ENCODE results near the gene SHISA3. TPM values are rescaled to one million over a fixed set of nuclear protein-coding genes. Genes with fewer than 3 reads are reported as not detected.
A peak's percentile ranks its signal among the peaks of the same experiment; 100 is the strongest.

SHISA3 gene
- total RNA-seq, 6 donors from 2014 or later = 0.76 to 5.9 (median 2.1) TPM; not detected in 1

- TF ChIP-seq CTCF (IDR thresholded peaks at IDR 0.05) (no peak), POLR2A (IDR thresholded peaks at IDR 0.05) (no peak), POLR2AphosphoS5 (IDR thresholded peaks at IDR 0.05) (no peak), EP300 (IDR thresholded peaks at IDR 0.05) (no peak)
Observed at GRCh38 chr4:42357325-42357724, 40.0 kb upstream of the SHISA3 start.

GRCh38 chr4:42359711-42360110 lies 37.6 kb upstream of the SHISA3 start:
- DNase-seq (no peak), ATAC-seq (ENCODE audit: low FRiP score in 2 of 2) (no peak)
- peaks cover 0 to 4% (median 0%) of the 10 kb centered on the region in 4 donors for H3K4me1 ChIP-seq

More at GRCh38 chr4:42357325-42357724, 40.0 kb upstream of the SHISA3 start:
- 70 to 82% methylated on average over 5 of the region's 5 CpGs for WGBS, 2 donors
- ATAC-seq (ENCODE audit: low FRiP score in 2 of 2) (no peak), DNase-seq (no peak)
- H3K27me3 ChIP-seq = no peaks in the 10 kb centered on the region
- no peaks in the 10 kb centered on the region for H3K9me3 ChIP-seq
- H3K4me1 ChIP-seq = peaks cover 0 to 4% (median 0%) of the 10 kb centered on the region in 4 donors
- H3K36me3 ChIP-seq = no peaks in the 10 kb centered on the region
- H3K4me3 ChIP-seq = no peak overlapping the region
- no peak overlapping the region for H3K27ac ChIP-seq

GRCh38 chr4:42360256-42360669 lies 37.0 kb upstream of the SHISA3 start:
- no peaks in the 10 kb centered on the region for H3K27me3 ChIP-seq
- no peak for TF ChIP-seq POLR2A (IDR thresholded peaks at IDR 0.05)
- no peak for TF ChIP-seq POLR2AphosphoS5 (IDR thresholded peaks at IDR 0.05)
- no peak for TF ChIP-seq EP300 (IDR thresholded peaks at IDR 0.05)
- no peak for TF ChIP-seq CTCF (IDR thresholded peaks at IDR 0.05)
- H3K4me1 ChIP-seq = peaks cover 0 to 4% (median 0%) of the 10 kb centered on the region in 4 donors
- no peaks in the 10 kb centered on the region for H3K36me3 ChIP-seq
- ATAC-seq (ENCODE audit: low FRiP score in 2 of 2) (no peak), DNase-seq (no peak)
- peak overlapping the region in 1 of 4 donors; percentile 35 for H3K27ac ChIP-seq
- 57 to 62% methylated on average over 2 of the region's 2 CpGs for WGBS, 2 donors
- no peaks in the 10 kb centered on the region for H3K9me3 ChIP-seq
- H3K4me3 ChIP-seq = peak overlapping the region in 2 of 4 donors; percentile 20 to 22

More at GRCh38 chr4:42359711-42360110, 37.6 kb upstream of the SHISA3 start:
- WGBS, 2 donors = 42 to 58% methylated on average over 5 of the region's 5 CpGs
- Histone ChIP-seq H3K4me3 (peak overlapping the region in 2 of 4 donors; percentile 20 to 22), H3K27ac (peak overlapping the region in 1 of 4 donors; percentile 35), H3K27me3 (no peaks in the 10 kb centered on the region), H3K36me3 (no peaks in the 10 kb centered on the region), H3K9me3 (no peaks in the 10 kb centered on the region)
- TF ChIP-seq CTCF (IDR thresholded peaks at IDR 0.05) (no peak), POLR2A (IDR thresholded peaks at IDR 0.05) (no peak), EP300 (IDR thresholded peaks at IDR 0.05) (no peak), POLR2AphosphoS5 (IDR thresholded peaks at IDR 0.05) (no peak)

- Histone ChIP-seq H3K4me1 (peaks cover 0 to 4% (median 0%) of the 10 kb centered on the region in 4 donors), H3K27ac (no peak overlapping the region), H3K27me3 (no peaks in the 10 kb centered on the region), H3K36me3 (no peaks in the 10 kb centered on the region), H3K4me3 (no peak overlapping the region), H3K9me3 (no peaks in the 10 kb centered on the region)
- no peak for TF ChIP-seq CTCF (IDR thresholded peaks at IDR 0.05)
- TF ChIP-seq POLR2A (IDR thresholded peaks at IDR 0.05) = no peak
- TF ChIP-seq POLR2AphosphoS5 (IDR thresholded peaks at IDR 0.05) = no peak
- no peak for TF ChIP-seq EP300 (IDR thresholded peaks at IDR 0.05)
- 77 to 91% methylated on average over 5 to 8 of the region's 8 CpGs for WGBS, 2 donors
- no peak for DNase-seq
- no peak for ATAC-seq (ENCODE audit: low FRiP score in 2 of 2)
Observed at GRCh38 chr4:42361456-42361855, 35.8 kb upstream of the SHISA3 start.

- Histone ChIP-seq H3K4me3 (no peak overlapping the region), H3K36me3 (no peaks in the 10 kb centered on the region), H3K27ac (no peak overlapping the region), H3K27me3 (no peaks in the 10 kb centered on the region), H3K9me3 (no peaks in the 10 kb centered on the region), H3K4me1 (peaks cover 0 to 4% (median 0%) of the 10 kb centered on the region in 4 donors)
- ATAC-seq (ENCODE audit: low FRiP score in 2 of 2) = no peak
- no peak for DNase-seq
- WGBS, 2 donors = 80 to 81% methylated on average over 3 of the region's 3 CpGs
- TF ChIP-seq POLR2AphosphoS5 (IDR thresholded peaks at IDR 0.05) (no peak), POLR2A (IDR thresholded peaks at IDR 0.05) (no peak), CTCF (IDR thresholded peaks at IDR 0.05) (no peak), EP300 (IDR thresholded peaks at IDR 0.05) (no peak)
Observed at GRCh38 chr4:42362591-42362990, 34.7 kb upstream of the SHISA3 start.

Measured in upper lobe of left lung (tissue), 6 donors.